Endothelial cell of umbilical vein (primary cell): ENCODE measurements around the gene DAAM1. TPM values are rescaled to one million over a fixed set of nuclear protein-coding genes. Genes with fewer than 3 reads are reported as not detected.

Experiments
- BruUV-seq: library from RNA; stranded (reverse); fragments of 400-500 nt; replicated peaks from 2 replicates; lab custom pipeline; 2021; lab: Mats Ljungman, UMichigan
- CTCF ChIA-PET: fragments of 300-600, 350-600 bp; sonication (Branson Sonifier 250); formaldehyde crosslinking; loops from one replicate; lab custom pipeline; 2021; ENCODE audit warnings: antibody characterized with exemption, inconsistent platforms; lab: Charles Lee
- POLR2A ChIA-PET: fragments of 300-600, 350-600 bp; sonication (Branson Sonifier 250); formaldehyde crosslinking; loops from one replicate; lab custom pipeline; 2021; ENCODE audit warnings: antibody characterized with exemption, inconsistent platforms; lab: Charles Lee
- DNase-seq: peaks from one replicate; pipeline ENCODE4 v3.0.0-alpha.2; 2011; ENCODE audit warnings: low read depth, low spot score
- FAIRE-seq: peaks from 2 replicates; lab custom pipeline; 2011; peaks lifted over from hg19 to GRCh38; lab: Jason Lieb, UNC
- H2AFZ ChIP-seq: 2 replicates; pipeline ENCODE4 v1.6.0; 2012; ENCODE audit warnings: low read depth, low read length, control low read depth, inconsistent platforms
- H3K27ac ChIP-seq: 2 replicates; pipeline ENCODE4 v1.5.1; 2011; ENCODE audit warnings: low read depth, mild to moderate bottlenecking, control low read depth, low read length, moderate library complexity; ENCODE audit not compliant: insufficient read depth
- H3K27me3 ChIP-seq, 2 experiments: 2 replicates each; pipeline versions ENCODE4 v1.6.0 to v1.6.1; 2011; ENCODE audit warnings: low read length in 2 of 2, mixed read lengths in 1 of 2; ENCODE audit not compliant: control insufficient read depth in 2 of 2, insufficient read depth in 2 of 2
- H3K36me3 ChIP-seq, 2 experiments: 2 replicates in 1 of 2; 3 replicates in 1 of 2; pipeline ENCODE4 v1.5.1; 2011; ENCODE audit warnings: low read length in 2 of 2, mild to moderate bottlenecking in 1 of 2, moderate library complexity in 1 of 2; ENCODE audit not compliant: control insufficient read depth in 2 of 2, insufficient read depth in 2 of 2; ENCODE audit errors: extremely low read depth in 1 of 2
- H3K4me1 ChIP-seq: 3 replicates; pipeline ENCODE4 v1.5.1; 2011; ENCODE audit warnings: mild to moderate bottlenecking, low read length; ENCODE audit not compliant: control insufficient read depth, insufficient read depth; ENCODE audit errors: extremely low read depth
- H3K4me2 ChIP-seq: 2 replicates; pipeline ENCODE4 v1.6.1; 2011; ENCODE audit warnings: low read length, control low read depth, mixed read lengths; ENCODE audit not compliant: insufficient read depth
- H3K4me3 ChIP-seq, 3 experiments: fragments of 200-600 bp in 1 of 3; sonication (generic), shearing (Covaris generic) in 1 of 3; replicated peaks in 1 of 3; 2 replicates each; pipeline ENCODE4 v1.5.1; 2011 to 2016; ENCODE audit warnings: control low read depth in 3 of 3, low read length in 3 of 3, mild to moderate bottlenecking in 2 of 3, inconsistent platforms in 1 of 3, low read depth in 1 of 3, moderate library complexity in 1 of 3; ENCODE audit not compliant: insufficient read depth in 1 of 3
- H3K79me2 ChIP-seq: 2 replicates; pipeline ENCODE4 v1.6.0; 2012; ENCODE audit warnings: low read length, inconsistent platforms; ENCODE audit not compliant: control insufficient read depth, insufficient read depth
- H3K9ac ChIP-seq: replicated peaks from 2 replicates; pipeline ENCODE3; 2011; ENCODE audit warnings: low read length, control low read depth; ENCODE audit not compliant: insufficient read depth; ENCODE audit errors: extremely low read depth
- H3K9me1 ChIP-seq: replicated peaks from 3 replicates; pipeline ENCODE4 v1.6.0; 2011; ENCODE audit warnings: mild to moderate bottlenecking, low read length; ENCODE audit not compliant: control insufficient read depth, insufficient read depth; ENCODE audit errors: extremely low read depth
- H3K9me3 ChIP-seq: replicated peaks from 2 replicates; pipeline ENCODE4 v1.5.1; 2012; ENCODE audit warnings: low read length, inconsistent platforms; ENCODE audit not compliant: control insufficient read depth, insufficient read depth
- H4K20me1 ChIP-seq: replicated peaks from 2 replicates; pipeline ENCODE3; 2011; ENCODE audit warnings: mild to moderate bottlenecking, low read length; ENCODE audit not compliant: control insufficient read depth, insufficient read depth; ENCODE audit errors: extremely low read depth
- CTCF ChIP-seq, 2 donors: IDR thresholded peaks; 1 replicate in 1 of 2; 2 replicates in 1 of 2; pipeline ENCODE4 v1.5.1; 2011; ENCODE audit warnings: low read length in 2 of 2, mild to moderate bottlenecking in 2 of 2, moderate library complexity in 2 of 2, control low read depth in 1 of 2, inconsistent platforms in 1 of 2, low read depth in 1 of 2; ENCODE audit not compliant: insufficient read depth in 1 of 2; ENCODE audit errors: extremely low read depth in 1 of 2
- EZH2 ChIP-seq: IDR thresholded peaks from 2 replicates; pipeline ENCODE4 v1.6.1; 2012; ENCODE audit warnings: borderline replicate concordance, low read depth, mild to moderate bottlenecking, moderate library complexity, low read length, inconsistent platforms; ENCODE audit not compliant: severe bottlenecking
- FOS ChIP-seq: IDR thresholded peaks from 2 replicates; pipeline ENCODE4 v1.6.1; 2011; ENCODE audit warnings: mild to moderate bottlenecking, low read length, moderate library complexity, borderline replicate concordance; ENCODE audit not compliant: insufficient read depth
- GATA2 ChIP-seq: IDR thresholded peaks from 2 replicates; pipeline ENCODE4 v1.7.0; 2011; ENCODE audit warnings: low read depth, mild to moderate bottlenecking, moderate library complexity, mixed read lengths, low read length; ENCODE audit not compliant: insufficient read length, insufficient read depth
- JUN ChIP-seq: IDR thresholded peaks from 2 replicates; pipeline ENCODE4 v1.6.1; 2011; ENCODE audit warnings: borderline replicate concordance, low read depth; ENCODE audit not compliant: insufficient read length, insufficient read depth
- MYC ChIP-seq: IDR thresholded peaks from one replicate; pipeline ENCODE4 v1.6.1; 2011; ENCODE audit warnings: mild to moderate bottlenecking, low read depth, low read length
- POLR2A ChIP-seq: IDR thresholded peaks from 2 replicates; pipeline ENCODE4 v1.6.1; 2012; ENCODE audit warnings: low read depth, mild to moderate bottlenecking, control low read depth, low read length
- POLR2AphosphoS5 ChIP-seq: IDR thresholded peaks from 2 replicates; pipeline ENCODE4 v1.6.1; 2012; ENCODE audit warnings: low read depth, mild to moderate bottlenecking, control low read depth, low read length, moderate library complexity; ENCODE audit not compliant: insufficient read depth
- dilution Hi-C: fragments of 300-500 bp; cut with MboI; formaldehyde crosslinking; loops from one replicate; pipeline ENCODE4 v1.15.0; 2019; ENCODE audit warnings: low sequenced_read_pairs; ENCODE audit not compliant: extremely low pct_ligation_motif_present
- intact Hi-C: fragments of 100-400 bp; cut with micrococcal nuclease; formaldehyde crosslinking; loops from one replicate; pipeline ENCODE4 v1.10.0; 2022
- polyA plus RNA-seq, 4 experiments: library from polyadenylated mRNA; depleted of rRNA in 3 of 4; stranded (reverse) in 3 of 4; unstranded in 1 of 4; fragments of >200 nt; gene quantifications; 2 replicates each; pipeline versions ENCODE4 v1.2.1 to v1.2.3, GENCODE V29; 2011 to 2012; ENCODE audit warnings: missing spikeins in 1 of 4
- total RNA-seq: library from RNA; stranded (reverse); gene quantifications from 2 replicates; pipeline ENCODE4 v1.2.3, GENCODE V29; 2021
- TF ChIP-seq, protein P1 (sequence below): IDR thresholded peaks from 2 replicates; pipeline ENCODE4 v1.6.1; 2011; ENCODE audit not compliant: insufficient read depth, insufficient read length

Gene DAAM1
- total and polyA plus RNA-seq, 2 donors (not counting 3 experiments of a cell fraction or from before 2014, with no cell fraction given) = 10.2 to 25.3 TPM

GRCh38 chr14:59316151-59316830 is 127.8 kb downstream of the DAAM1 start:
- CTCF ChIA-PET = interaction anchor here (0.9 to 1.0 kb wide), 2 partner anchors 8 to 10 kb away, joined by 3 read pairs; no protein-coding TSS in a partner anchor
- Histone ChIP-seq H3K4me3 (no peak overlapping the region), H3K4me2 (no peak overlapping the region), H4K20me1 (no peaks in the 10 kb centered on the region), H3K27ac (no peak overlapping the region), H3K4me1 (peaks cover 14% of the 10 kb centered on the region), H3K9me1 (no peaks in the 10 kb centered on the region), H3K9ac (no peak overlapping the region), H3K9me3 (no peaks in the 10 kb centered on the region), H3K27me3 (no peaks in the 10 kb centered on the region), H3K79me2 (no peaks in the 10 kb centered on the region), H3K36me3 (no peaks in the 10 kb centered on the region), H2AFZ (no peak overlapping the region)
- TF ChIP-seq POLR2AphosphoS5 (no peak), GATA2 (no peak), CTCF (IDR thresholded peaks at IDR 0.05; ENCODE audit: extremely low read depth in 1 of 2, insufficient read depth in 1 of 2, low read depth in 1 of 2, low read length in 2 of 2) (no peak), MYC (no peak), EZH2 (no peak), JUN (no peak), POLR2A (no peak), FOS (no peak)
- TF ChIP-seq, protein P1, sequence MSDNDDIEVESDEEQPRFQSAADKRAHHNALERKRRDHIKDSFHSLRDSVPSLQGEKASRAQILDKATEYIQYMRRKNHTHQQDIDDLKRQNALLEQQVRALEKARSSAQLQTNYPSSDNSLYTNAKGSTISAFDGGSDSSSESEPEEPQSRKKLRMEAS = no peak
- FAIRE-seq (no peak), DNase-seq (no peak)
- intact Hi-C loops (no loop called here), dilution Hi-C loops (no loop called here)
- POLR2A ChIA-PET = interaction anchor here (1.1 kb wide), 1 partner anchor 9 kb away, joined by 3 read pairs; no protein-coding TSS in a partner anchor
- BruUV-seq = no TSS peak
